ENCODE measurements around the gene MBTD1.
"Not testable (repeated sequence)": the region's sequence is repeated elsewhere in the genome, so short reads cannot be mapped to it uniquely, and the experiment has no call there.

MBTD1 gene

GRCh38 chr17:51251010-51251409 lies 8.8 kb downstream of the MBTD1 start:
- no peak for DNase-seq

DNA sequence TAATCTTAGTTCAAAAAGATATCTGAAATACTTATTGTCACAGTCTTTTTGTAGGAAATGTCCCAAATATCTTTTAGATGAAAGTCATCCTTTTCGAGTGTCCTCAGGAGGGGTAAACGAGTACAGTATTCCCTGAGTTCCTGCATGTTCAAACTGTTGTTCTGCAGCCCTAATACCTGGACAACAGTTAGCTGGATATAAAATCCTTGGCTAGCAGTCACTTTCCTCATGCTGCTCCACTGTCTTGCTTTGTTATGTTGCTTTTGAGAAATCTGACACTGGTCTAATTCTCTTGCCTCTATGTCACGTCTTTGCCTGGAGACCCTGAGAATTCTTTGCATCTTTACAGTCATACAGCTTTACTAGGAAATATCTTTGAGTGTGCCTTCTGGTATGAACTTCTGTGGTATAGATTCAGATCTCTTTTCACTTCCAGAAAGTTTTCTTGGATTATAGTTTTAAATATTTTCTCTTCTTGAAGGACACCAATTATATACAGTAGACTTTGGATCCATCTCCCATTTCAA lies 9.5 kb downstream of the MBTD1 start:
- DNase-seq, result no peak

DNA sequence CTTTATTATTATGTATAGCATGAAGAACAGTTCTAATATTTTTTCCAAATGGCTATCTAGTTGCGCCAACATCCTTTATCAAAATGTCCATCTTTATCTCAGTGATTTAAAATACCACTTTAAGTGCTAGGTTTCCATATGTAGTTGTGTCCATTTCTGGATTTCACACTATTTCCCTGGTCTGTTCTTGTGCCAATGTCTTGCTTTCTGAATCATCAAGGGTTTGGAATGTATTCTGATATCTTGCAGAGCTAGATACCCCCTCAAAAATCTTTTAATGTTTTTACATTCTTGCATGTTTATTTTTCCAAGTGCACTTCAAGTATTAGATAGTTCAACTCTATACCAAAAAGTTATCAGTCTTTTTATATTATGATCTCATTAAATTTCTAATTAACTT lies 14.3 kb downstream of the MBTD1 start:
- DNase-seq, result no peak

DNA sequence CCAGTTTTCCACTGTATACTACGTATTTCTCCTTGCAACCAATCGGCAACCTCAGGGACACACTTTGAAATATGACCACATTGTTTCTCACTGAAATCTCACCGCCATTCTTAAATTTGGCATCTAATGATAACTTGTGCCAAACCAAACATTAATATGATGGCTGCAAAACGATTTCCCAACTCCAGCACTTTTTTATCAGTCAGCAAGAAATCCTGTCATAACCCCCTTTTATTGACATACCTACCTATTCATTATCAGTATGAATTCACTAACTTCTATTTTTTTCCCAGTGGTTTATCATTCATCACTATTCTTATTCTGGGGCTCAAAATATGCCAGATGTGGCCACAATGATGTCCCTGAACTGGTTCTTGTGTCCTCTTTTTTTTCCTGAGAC lies 15.8 kb downstream of the MBTD1 start:
- no peak for DNase-seq

GRCh38 chr17:51240275-51240674 lies 19.6 kb downstream of the MBTD1 start:
- no peak for DNase-seq

- no peak for DNase-seq
These were observed 21.5 kb downstream of the MBTD1 start for GRCh38 chr17:51238255-51238887.

- DNase-seq, result no peak
These were observed 25.7 kb downstream of the MBTD1 start for GRCh38 chr17:51234162-51234561.

GRCh38 chr17:51231999-51232398 lies 27.9 kb downstream of the MBTD1 start:
- no peak for DNase-seq

- DNase-seq, result no peak
These were observed 29.5 kb downstream of the MBTD1 start for GRCh38 chr17:51230306-51230705.

GRCh38 chr17:51229889-51230288 lies 30.0 kb downstream of the MBTD1 start:
- no peak for DNase-seq

- no peak for DNase-seq
These were observed 31.7 kb downstream of the MBTD1 start for GRCh38 chr17:51228161-51228560.

GRCh38 chr17:51225523-51225922 lies 34.3 kb downstream of the MBTD1 start:
- not testable (repeated sequence) for DNase-seq

DNA sequence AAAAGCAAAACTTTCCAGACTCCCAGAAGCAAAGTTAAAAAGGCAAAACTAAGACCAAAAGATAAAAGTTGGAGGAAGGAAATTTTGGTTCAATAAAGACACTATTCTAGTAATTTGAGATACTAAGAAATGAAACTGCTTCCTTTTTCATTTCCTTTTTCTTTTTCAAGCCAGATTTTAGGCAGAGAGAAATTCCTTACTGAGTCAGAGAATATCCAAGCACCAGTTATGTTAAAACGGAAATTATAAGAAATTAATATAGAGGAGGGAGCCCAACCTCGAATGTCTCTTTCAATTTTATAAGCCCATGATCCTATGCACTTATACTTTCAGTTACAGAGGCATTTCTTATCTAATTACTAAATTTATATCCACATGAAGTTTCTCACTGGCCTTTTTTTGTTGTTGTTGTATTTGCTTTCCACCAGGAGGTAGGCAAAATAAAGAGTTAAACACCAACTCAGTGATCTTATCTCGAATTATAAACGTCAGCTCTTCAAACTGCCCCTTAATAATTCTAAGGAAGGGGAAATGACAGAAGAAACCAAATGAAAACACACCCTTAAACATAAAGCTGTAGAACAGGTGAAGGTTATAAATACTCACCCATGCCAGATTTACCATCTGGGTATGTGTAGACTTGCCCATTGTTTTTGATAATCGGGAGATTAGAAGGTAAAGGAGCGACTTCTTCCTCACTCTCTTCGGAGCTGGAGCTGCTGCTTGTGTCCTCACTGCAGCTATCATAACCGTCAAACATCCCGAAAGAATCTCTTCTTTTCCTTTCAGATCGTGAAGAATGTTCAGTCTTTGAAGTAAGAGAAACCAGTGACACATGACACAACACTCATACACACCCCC lies 35.2 kb downstream of the MBTD1 start:
- DNase-seq, result no peak

GRCh38 chr17:51221322-51221721 lies 38.5 kb downstream of the MBTD1 start:
- DNase-seq, result no peak

DNA sequence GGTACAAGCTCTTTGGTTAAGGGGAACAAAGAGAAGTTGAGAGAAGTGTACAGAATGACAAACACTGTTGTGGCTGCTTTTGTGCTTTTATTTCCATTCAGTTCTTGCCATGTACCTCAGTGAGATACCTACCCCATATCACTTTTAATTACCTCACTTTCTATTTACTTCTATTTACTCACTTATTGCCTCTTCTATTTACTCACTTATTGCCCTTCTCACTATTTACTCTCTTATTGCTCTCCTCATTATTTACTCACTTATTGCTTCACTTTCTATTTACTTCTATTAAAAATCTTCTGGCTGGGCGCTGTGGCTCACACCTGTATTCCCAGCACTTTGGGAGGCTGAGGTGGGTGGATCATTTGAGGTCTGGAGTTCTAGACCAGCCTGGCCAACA lies 41.9 kb downstream of the MBTD1 start:
- no peak for DNase-seq

DNA sequence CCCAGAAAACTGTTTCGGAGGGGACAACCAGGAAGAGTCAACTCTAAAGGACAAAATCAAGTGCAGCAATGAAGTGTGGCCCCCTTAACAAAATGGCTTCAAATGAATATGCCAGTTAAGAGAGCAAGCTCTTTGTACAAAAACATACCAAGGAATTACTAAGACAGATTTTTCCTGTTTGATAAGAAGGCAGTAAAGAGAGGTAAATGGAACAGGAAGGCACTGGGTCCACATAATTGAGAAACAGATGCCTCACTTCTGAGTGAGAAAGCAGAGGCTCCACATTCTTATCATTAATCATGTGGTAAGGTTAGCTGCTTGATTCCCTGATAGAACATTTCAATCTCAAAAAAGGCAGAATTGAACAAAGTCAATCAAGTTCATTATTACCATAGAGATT lies 44.9 kb downstream of the MBTD1 start:
- DNase-seq, result no peak

- DNase-seq, result no peak
These were observed 56.0 kb downstream of the MBTD1 start for GRCh38 chr17:51203838-51204237.

DNA sequence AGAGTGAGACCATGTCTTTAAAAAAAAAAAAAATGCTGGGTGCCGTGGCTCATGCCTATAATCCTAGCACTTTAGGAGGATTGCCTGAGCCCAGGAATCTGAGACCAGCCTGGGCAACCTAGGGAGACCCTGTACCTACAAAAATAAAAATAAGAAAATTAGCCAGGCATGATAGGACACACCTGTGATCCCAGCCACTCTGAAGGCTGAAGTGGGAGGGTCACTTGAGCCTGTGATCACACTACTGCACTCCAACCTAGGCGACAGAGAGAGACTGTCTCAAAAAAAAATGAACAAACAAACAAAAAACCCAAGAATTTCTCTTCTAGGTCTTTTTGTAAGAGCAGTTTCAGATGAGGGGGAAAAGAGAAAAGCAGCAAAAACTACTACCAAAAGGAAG lies 59.0 kb downstream of the MBTD1 start:
- no peak for DNase-seq

DNA sequence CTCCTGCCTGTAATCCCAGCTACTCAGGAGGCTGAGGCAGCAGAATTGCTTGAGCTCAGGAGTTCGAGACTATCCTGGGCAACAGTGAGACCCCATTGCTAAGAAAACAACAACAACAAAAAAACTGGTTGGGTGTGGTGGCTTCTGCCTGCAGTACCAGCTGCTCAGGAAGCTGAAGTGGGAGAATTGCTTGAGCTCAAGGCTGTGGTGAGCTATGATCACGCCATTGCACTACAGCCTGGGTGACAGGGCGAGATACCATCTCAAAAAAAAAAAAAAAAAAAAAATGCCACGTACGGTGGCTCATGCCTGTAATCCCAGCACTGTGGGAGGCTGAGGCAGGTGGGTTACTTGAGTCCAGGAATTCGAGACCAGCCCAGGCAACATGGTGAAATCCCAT lies 59.6 kb downstream of the MBTD1 start:
- no peak for DNase-seq

- DNase-seq, result no peak
These were observed 62.1 kb downstream of the MBTD1 start for GRCh38 chr17:51197754-51198153.

DNA sequence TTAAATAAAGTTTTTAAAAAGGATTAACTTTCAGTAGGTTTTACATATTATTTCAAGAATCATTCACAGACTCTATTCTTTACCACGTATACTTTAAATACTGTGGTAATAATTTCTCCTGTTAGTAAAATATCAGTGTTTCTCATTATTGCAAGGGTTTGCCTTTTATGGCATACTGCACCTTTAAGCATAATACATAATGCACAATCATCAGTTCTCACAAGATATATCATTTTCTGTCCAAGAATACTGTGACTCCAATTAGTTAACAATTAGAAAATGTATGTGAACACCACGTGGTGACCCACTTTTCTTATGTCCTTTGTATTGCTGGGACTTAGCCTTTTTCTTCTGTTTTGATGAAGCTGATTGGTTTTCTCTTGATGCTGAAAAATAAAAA lies 68.0 kb downstream of the MBTD1 start:
- no peak for DNase-seq

DNA sequence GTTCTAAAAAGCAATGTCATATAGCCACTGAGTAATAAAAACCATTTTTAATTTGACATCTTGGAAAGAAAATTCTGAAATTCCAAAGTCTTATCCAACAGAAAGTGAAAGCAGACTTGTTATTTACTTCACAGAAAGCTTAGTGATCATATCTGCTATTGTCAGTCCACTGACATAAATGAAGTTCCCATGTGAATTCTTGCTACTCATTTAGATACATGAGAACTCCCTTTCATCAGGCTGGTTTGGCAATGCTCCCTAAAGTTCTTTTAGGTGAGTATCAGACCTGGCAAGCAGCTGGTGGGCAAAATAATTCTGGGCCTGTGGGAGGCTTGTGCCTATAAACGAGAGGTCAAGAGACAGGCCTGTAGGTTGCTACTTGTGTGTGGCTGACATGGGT lies 70.2 kb downstream of the MBTD1 start:
- DNase-seq, result no peak

GRCh38 chr17:51189162-51189561 lies 70.7 kb downstream of the MBTD1 start:
- DNase-seq, result no peak

GRCh38 chr17:51188271-51188833 lies 71.5 kb downstream of the MBTD1 start:
- no peak for DNase-seq
